Measurements from ENCODE around the gene PGP.

PGP gene

GRCh38 chr16:2186505-2186904 lies 28.1 kb downstream of the PGP start:
- in situ Hi-C loops (cut with HindIII; ENCODE audit: low pct_ligation_motif_present, low sequenced_read_pairs) = no loop called here
- no peak for DNase-seq
- no peak overlapping the region for H3K4me3 ChIP-seq (ENCODE audit: low read depth, low read length)
- H3K27ac ChIP-seq = no peak overlapping the region
- H3K36me3 ChIP-seq (replicated peaks) = no peaks in the 10 kb centered on the region
- H3K27me3 ChIP-seq (replicated peaks) = no peaks in the 10 kb centered on the region
- no peak for TF ChIP-seq CTCF (IDR thresholded peaks at IDR 0.05; ENCODE audit: low read depth, low read length, missing control alignments)

GRCh38 chr16:2186064-2186463 lies 28.6 kb downstream of the PGP start:
- Histone ChIP-seq H3K36me3 (replicated peaks) (no peaks in the 10 kb centered on the region), H3K27me3 (replicated peaks) (no peaks in the 10 kb centered on the region), H3K4me3 (ENCODE audit: low read depth, low read length) (no peak overlapping the region), H3K27ac (no peak overlapping the region)
- DNase-seq = no peak
- no peak for TF ChIP-seq CTCF (IDR thresholded peaks at IDR 0.05; ENCODE audit: low read depth, low read length, missing control alignments)
- in situ Hi-C loops (cut with HindIII; ENCODE audit: low pct_ligation_motif_present, low sequenced_read_pairs) = no loop called here

- Histone ChIP-seq H3K4me3 (ENCODE audit: low read depth, low read length) (no peak overlapping the region), H3K27me3 (replicated peaks) (no peaks in the 10 kb centered on the region), H3K36me3 (replicated peaks) (no peaks in the 10 kb centered on the region), H3K27ac (no peak overlapping the region)
- no peak for TF ChIP-seq CTCF (IDR thresholded peaks at IDR 0.05; ENCODE audit: low read depth, low read length, missing control alignments)
- in situ Hi-C loops (cut with HindIII; ENCODE audit: low pct_ligation_motif_present, low sequenced_read_pairs) = no loop called here
- no peak for DNase-seq
Measured at GRCh38 chr16:2184962-2185361, 29.7 kb downstream of the PGP start.

- in situ Hi-C loops (cut with HindIII; ENCODE audit: low pct_ligation_motif_present, low sequenced_read_pairs) = no loop called here
- Histone ChIP-seq H3K27me3 (replicated peaks) (no peaks in the 10 kb centered on the region), H3K27ac (no peak overlapping the region), H3K36me3 (replicated peaks) (no peaks in the 10 kb centered on the region), H3K4me3 (ENCODE audit: low read depth, low read length) (no peak overlapping the region)
- no peak for DNase-seq
- TF ChIP-seq CTCF (IDR thresholded peaks at IDR 0.05; ENCODE audit: low read depth, low read length, missing control alignments) = no peak
Measured at GRCh38 chr16:2184346-2184745, 30.3 kb downstream of the PGP start.

GRCh38 chr16:2183671-2184070 lies 31.0 kb downstream of the PGP start:
- Histone ChIP-seq H3K27ac (no peak overlapping the region), H3K36me3 (replicated peaks) (no peaks in the 10 kb centered on the region), H3K4me3 (ENCODE audit: low read depth, low read length) (no peak overlapping the region), H3K27me3 (replicated peaks) (no peaks in the 10 kb centered on the region)
- TF ChIP-seq CTCF (IDR thresholded peaks at IDR 0.05; ENCODE audit: low read depth, low read length, missing control alignments) = no peak
- DNase-seq = no peak
- in situ Hi-C loops (cut with HindIII; ENCODE audit: low pct_ligation_motif_present, low sequenced_read_pairs) = no loop called here

GRCh38 chr16:2181952-2182351 lies 32.7 kb downstream of the PGP start:
- no peak for DNase-seq
- no peak for TF ChIP-seq CTCF (IDR thresholded peaks at IDR 0.05; ENCODE audit: low read depth, low read length, missing control alignments)
- in situ Hi-C loops (cut with HindIII; ENCODE audit: low pct_ligation_motif_present, low sequenced_read_pairs) = no loop called here
- Histone ChIP-seq H3K36me3 (replicated peaks) (peaks cover 12% of the 10 kb centered on the region), H3K4me3 (ENCODE audit: low read depth, low read length) (no peak overlapping the region), H3K27ac (no peak overlapping the region), H3K27me3 (replicated peaks) (no peaks in the 10 kb centered on the region)

All from brain microvascular endothelial cell (primary cell).